ENCODE measurements around the gene FGFR2.

FGFR2 gene

DNA sequence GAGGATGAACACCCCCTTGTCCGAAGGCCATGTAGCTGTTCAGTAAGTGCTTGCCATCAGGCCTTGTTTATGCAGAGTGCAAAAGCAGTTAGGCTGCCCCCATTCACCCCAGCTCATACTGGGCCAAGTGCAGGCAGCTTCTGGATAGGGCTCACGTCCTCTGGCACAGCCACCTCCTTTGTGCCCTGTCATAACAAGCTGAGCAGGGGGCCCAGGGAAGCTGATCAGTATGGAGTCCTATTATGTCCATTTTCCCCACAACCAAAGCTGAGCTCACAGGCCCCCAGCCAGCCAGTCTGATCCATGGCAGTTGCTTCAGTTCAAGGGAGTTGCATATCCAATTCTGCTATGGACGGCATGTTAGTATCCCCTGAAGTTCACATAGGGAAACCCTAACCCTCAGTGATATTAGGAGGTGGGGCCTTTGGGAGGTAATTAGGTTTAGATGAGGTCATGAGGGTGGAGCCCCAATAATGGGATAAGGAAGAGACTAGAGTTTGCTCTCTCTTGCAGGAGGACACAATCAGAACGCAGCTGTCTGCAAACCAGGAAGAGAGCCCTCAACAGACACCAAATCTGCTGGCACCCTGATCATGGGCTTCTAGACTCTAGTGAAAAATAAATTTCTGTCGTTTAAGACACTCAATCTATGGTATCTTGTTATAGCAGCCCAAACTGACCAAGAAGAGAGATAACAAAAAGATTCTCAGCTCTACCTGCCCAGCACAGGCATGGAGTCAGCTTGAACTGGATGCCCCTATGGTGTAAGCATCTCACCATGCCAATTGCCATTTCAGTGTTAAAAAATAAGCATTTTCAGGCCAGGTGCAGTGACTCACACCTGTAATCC lies 155.9 kb downstream of the FGFR2 start:
- DNase-seq: no peak

DNA sequence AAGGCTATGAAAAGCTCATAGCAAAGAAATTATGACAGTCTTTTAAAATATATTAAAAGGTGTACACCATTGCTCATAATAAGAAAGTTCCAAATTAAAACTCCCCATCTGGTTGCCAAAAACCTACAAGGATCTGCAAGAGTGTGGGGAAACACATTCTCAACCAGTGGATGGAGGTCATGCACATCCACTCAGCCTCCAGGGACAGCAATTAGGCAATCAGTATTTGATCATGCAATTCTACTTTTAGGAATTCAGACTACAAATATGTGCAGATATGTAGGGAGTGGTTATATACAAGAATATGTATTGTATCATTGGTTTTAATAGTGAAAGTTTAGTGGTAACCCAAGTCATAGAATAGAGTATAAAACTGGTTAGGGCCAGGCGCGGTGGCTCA lies 157.8 kb downstream of the FGFR2 start:
- DNase-seq: no peak

DNA sequence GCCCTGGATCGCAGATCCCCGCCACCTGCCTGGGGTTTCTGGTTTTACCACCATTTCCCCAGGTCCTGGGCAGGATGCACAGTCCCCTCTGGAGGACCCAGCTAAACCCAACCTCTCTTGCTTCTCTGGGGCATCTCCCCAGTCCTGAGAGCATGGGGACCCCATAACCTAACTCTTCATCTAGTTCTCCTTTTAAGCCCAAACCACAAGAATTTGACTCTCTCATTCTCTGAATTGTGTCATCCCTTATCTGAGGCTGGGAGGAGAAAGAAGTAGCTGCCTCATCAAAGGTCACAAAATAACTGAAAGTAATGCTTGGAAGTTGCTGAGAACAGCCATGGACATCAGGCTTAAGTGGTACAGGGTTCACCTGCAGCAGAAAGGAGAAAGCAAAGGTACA lies 159.9 kb downstream of the FGFR2 start:
- no peak for DNase-seq

DNA sequence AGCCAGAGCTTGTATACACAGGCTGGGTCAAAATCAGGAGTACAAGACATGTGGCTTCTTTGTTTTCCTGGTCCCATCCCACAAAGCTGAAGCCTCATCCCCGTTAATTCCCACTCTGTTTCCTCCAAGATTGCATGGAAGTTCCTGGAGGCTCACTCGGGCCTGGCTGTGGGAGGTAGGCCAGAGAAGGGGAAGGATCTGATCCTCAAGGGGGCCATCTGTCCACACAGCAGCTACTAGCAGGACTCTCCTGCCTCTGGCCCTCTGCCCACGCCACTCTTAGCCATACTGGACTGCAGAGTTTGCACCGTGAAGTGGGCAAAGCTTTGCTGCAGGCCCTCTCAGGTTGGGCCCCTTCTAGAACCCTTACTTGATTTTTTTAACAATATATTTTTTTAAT lies 160.6 kb downstream of the FGFR2 start:
- no peak for DNase-seq

DNA sequence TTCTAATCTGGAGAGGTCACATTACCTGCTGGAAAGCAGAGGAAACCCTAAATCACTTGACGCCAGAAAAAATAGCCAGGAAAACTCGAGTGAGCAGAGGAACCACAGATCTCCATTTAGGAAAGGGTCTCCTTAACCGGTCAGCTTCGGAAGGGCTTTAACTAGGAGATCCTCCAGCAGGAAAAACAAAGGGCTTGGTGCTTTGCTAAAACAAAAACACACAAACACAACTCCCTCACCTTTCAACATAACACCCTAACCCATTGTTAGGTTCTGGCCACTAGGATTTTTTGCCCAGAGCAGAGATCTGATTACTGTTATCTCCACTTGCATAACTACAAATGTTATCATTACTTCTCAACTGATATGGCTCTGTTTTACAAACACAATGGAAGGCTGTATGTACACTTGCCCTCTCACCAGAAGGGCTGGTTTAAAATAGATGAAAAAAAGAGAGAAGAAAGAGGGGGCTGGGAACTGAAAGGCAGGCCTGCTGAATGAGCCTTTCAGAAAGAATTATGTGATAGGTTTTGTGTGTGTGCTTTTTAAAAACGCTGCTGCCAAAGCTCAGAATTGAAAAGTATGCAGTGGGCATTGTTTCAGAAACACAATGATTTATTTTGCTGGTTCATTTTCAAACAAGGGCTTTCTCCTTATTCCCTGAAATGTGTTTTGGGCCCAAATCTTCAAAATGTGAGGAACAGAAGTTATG lies 161.5 kb downstream of the FGFR2 start:
- DNase-seq: no peak

DNA sequence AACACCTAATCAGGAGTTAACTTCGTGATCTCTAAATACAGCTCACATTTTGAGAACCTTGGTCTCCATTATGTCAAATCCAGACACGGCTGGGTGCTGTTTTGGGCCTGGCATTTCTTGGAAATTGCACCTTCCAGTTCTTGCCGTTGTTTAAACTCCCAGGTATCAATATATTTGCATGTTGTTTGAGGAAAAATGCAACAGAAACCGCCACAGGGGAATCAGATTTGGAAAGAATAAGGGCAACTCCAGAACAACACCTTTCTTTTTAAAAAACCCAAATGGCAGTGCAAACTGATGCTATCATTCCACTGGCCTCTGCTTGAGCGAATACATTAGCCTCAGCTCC lies 162.0 kb downstream of the FGFR2 start:
- no peak for DNase-seq

DNA sequence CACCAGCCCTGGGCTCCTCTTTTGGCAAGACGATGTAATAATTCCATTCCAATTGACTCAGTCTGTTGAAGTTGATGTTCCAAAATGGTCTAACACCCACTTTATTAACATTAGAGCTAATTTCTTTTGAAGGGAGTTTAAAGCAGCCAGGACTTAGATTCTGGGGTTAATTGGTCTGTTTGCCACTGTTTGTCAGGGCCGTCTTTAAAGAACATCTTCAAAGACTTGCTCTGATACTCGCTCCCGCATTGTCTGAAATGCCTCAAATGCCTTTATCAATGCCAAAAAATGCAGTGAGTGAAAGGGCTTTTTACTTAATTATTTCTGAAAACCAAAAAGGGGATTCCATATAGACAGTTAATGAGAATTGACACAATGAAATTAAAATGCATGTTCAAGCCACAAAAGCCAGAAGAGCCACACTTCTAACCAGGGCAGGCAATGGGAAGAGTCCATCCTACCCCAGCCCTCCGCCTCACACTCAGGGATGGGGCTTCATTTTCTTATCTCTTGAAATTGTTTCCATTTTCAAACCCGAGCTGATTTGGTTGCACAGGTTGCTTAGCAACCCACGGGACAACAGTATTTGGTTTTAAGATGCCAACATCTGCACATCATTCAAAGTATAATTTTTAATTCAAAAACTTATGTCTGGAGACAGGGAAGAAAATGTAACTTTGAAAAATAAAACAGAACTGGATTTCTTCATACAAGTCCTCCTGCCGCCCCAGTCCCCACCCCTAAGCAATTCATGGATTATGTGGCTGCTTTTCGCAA lies 163.0 kb downstream of the FGFR2 start:
- DNase-seq: peak in 1 of 2 experiments; percentile 31

DNA sequence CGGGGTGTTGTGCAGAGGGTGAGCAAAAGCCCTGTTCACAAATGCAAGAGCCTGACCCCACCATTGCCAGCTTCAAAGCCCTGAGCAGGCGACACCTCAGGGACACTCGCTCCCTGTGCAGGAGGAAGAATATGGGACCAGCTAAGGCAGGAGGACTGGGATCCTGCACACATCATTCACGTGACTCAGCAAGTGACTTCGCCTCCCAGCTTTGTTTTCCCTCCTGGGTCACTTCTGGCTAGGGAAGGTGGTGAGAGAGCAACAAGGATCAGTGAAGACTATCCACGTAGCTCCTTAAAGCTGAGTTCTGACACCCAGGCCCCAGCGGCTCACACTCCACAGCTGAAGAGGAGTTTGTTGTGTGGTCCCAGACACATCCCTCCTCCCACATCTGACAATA lies 164.3 kb downstream of the FGFR2 start:
- DNase-seq: no peak

DNA sequence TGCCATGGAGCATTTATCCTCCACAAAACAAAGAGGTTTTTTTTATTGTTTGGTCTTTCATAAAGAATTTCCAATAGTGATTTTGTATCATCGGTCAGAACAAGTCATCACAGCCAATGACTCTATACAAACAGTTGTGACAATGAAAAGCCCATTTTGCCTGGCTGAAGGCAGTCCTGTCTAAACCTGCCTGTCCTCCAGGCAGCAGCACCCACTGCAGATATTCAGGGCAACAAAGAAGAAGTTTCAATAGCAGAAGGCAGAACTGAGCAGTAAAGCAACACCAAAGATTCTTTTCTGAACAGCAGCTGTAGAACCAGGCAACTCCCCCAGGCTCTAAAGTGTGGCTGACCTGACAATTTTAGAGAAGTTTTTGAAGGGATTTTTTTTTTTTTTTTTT lies 169.4 kb downstream of the FGFR2 start:
- no peak for DNase-seq
